Bronchial smooth muscle cell (primary cell): ENCODE data around the gene IP6K1. TPM values are rescaled to one million over a fixed set of nuclear protein-coding genes. Genes with fewer than 3 reads are reported as not detected.

Experiments
- total RNA-seq: library from RNA; depleted of rRNA; stranded (reverse); fragments of >200 nt; gene quantifications from 2 replicates; pipeline ENCODE4 v1.2.1, GENCODE V29; 2014

Gene IP6K1
- total RNA-seq: 23.2 and 31.9 TPM in 2 replicates

DNA sequence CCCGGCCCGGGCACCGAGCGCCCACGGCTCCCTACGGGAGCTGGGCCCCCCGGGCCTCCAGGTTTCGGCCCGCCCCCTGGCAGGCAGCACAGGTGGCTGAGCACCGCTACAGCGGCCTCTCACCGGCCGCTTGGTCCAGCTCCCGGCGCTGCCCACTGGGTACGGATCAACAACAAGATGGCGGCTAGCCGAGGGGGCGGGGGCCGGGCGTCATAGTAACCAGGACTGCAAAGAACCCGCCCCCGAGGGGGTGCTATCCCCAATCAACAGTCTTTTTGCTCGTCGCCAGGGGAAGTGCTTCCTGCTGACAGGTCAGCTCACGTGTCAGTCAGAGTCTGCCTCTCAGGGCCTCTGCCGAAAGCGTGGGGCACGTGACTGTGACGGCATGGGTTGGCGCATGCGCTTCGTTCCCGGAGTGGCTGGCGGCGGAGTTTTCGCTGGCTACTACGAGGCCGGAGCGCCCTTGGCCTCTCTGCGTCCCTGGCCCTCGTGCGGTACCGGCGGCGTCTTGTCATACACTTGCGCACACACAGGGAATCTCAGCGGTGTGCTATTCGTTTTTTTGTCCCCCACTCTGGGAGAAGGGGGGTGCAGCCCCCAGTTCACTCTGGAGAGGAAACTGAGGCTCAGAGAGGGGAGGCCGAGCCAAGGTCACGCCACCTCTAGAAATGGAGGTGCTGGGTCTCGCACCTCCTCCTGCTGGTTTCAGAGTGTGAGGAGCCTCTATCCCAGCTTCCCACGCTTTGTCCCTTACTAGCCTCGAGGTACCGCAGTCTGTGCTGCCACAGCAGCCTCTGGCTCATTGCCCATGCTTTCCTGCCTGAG lies at the start of gene IP6K1:
TSS of gene IP6K1 (minus strand) at position 186 of the 825 bp plus-strand sequence. CDS start 38,502 bp downstream, outside the sequence.

DNA sequence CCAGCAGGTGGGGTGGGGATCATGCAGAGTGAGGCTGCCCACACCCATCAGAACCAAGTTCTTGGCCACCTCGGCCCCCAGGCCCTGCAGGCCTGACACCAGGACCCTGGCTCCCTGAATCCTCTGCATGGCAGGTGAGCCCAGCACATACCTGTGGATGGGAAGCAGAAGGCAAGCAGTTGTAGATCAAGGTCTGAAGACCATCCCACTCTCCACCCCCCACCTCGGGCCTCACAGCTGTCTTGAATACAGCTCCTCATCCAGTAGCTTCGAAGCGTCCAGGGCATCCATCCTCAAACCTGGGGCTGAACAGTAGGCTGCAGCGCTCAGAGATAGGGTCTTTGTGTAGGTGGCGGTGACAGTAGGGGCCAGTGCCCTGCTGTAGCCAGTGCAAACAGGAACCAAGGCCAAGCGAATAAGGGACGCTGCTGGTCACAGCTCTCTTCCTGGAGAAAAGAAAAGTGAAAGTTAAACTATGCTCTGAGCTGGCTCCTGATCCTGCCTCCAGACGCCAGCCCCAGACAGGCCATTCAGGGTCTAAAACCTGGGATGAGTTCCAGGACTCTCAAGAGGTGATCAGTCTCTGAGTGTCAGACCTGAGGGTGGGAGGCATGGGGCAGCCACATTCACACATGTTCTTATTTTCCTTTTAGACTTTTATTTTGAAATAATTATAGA lies 27.3 kb upstream of the IP6K1 start, which contains the start of gene UBA7:
TSS of gene UBA7 (minus strand) at position 457 of the 678 bp plus-strand sequence. CDS start at position 291, 166 bp downstream.

DNA sequence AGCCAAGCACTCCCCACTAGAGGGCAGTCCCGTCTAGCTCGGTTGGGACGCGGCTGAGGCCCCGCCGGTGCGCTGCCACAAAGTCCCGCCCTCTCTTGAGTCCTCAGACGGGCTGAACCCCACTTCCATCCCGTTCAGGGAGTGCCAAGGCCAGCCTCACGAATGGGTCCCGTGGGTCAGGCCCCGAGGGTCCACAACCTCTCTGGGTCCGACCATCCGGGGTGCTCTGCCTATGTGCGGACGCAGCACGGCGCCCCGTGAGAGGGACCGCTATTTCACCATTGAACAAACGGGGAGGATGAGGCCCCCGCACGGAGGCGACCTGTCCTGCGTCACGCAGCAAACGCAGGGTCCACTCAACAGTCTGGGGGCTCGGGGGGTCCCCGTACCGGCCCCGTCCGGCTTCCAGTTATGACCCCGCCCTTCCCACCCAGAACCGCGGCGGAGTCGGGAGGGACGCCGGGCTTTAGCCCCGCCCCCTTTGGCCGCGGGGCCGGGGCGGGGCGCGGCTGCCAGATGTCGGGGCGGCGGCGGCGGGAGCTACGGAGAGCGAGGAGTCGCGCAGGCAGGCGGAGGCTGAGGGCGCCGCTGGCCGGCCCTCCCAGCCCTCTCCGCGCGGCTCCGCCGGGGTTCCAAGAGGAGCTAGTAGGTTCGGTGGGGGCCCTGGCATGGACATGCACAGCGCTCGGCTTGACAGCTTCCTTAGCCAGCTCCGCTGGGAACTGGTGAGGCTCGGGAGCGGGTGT lies 16.6 kb upstream of the IP6K1 start, which contains the start of gene INKA1:
TSS of gene INKA1 (plus strand) at position 543 of the 746 bp plus-strand sequence. CDS start at position 675, 132 bp downstream.

DNA sequence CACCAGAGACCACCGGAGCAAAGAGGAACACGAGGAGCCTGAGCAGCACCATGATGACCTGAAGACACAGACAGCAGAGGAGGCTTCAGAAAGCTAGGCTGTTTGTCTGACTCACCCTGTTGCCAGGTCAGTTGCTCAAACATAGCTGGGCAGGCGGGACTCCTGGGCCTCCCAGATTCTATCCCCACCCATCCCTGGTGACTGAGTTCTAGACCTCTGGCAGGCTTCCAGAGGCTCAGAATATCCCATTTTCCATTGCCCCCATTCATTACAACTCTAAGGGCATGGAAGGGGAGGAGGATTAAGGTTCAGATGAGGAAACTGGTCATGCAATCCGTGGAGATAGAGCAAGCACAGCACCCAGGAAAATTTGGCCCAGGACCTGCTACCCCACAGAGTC lies 13.4 kb upstream of the IP6K1 start, which contains the start of gene CDHR4:
TSS of gene CDHR4 (minus strand) at position 113 of the 400 bp plus-strand sequence. CDS start at position 52, 61 bp downstream.

DNA sequence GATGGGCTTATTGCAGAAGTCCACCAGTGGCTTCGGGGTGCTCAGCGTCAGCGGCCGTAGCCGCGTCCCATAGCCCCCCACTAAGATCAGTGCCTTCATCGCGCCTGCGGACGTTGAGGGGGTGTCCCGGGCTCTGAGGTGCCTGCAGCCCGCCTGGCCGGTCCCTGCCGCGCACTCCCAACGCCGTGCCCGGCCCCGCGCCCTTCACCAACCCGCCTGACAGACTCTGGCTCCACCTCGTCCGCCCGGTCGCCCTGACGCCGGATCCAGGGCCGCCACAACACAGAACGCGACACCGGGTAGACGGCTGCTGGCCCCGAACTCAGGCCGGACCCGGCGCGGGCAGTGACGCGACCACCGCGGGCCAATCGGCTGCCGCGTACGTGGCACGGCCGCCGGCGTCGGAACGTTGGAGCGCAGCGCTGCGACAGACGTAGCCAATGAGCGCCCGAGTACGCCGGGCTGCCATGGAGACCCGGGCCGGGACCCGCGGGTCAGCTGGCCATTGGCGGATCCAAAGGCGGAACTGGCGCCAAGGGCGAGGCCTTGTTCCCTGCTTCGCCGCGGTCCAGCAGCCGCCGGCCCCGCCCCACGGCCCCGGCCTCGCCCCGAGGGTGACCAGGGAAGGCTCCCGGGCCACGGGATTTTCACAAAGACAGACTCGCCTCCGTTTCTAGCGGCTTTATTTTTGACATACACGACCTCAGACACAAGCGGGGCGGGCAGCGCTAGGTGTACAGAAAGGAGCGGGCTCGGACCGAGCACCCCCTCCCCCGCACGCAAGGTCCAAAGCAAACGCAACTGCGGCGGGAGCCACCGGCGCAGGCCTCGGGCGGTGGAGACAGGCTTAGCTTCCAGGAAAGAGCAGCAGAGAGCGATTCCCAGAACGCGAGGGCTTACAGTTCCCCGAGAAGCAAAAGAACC lies 62.5 kb downstream of the IP6K1 start, which contains the start of gene GMPPB:
TSS of gene GMPPB (minus strand) at position 324 of the 924 bp plus-strand sequence. CDS start at position 99, 225 bp downstream.

DNA sequence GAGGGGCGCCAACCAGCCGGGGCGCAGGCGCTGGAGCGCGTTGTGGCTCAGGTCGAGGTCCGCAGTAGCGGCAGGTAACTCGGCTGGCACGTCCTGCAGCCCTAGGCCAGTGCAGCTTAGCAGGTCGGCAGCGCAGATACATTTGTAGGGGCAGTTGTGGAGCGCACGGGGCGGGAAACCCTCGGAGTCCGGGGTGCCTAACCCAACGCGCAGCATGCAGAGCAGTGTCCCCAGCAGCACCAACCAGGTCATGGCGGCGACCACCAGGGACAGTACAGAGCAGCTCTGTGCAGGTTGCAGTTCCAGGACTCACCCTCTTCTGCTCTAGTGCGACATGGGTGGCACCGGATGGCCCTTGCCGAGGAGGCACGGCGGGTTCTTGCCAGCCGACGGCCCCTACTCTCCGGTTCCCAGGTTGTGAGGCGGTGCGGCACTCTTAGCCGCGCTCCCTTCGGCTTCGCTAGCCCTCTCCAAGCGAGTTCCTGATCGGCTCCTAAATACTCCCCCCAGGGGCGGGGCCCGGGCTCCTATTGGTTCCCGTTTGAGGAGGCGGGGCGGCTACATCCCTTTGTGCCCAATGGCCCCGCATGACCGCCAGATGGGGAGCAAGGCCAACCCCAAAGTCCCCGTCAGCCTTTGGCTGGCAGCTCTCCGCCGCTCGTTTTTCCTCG lies 67.0 kb downstream of the IP6K1 start, which contains the start of gene AMIGO3:
TSS of gene AMIGO3 (minus strand) at position 471 of the 671 bp plus-strand sequence. CDS start at position 252, 219 bp downstream.

DNA sequence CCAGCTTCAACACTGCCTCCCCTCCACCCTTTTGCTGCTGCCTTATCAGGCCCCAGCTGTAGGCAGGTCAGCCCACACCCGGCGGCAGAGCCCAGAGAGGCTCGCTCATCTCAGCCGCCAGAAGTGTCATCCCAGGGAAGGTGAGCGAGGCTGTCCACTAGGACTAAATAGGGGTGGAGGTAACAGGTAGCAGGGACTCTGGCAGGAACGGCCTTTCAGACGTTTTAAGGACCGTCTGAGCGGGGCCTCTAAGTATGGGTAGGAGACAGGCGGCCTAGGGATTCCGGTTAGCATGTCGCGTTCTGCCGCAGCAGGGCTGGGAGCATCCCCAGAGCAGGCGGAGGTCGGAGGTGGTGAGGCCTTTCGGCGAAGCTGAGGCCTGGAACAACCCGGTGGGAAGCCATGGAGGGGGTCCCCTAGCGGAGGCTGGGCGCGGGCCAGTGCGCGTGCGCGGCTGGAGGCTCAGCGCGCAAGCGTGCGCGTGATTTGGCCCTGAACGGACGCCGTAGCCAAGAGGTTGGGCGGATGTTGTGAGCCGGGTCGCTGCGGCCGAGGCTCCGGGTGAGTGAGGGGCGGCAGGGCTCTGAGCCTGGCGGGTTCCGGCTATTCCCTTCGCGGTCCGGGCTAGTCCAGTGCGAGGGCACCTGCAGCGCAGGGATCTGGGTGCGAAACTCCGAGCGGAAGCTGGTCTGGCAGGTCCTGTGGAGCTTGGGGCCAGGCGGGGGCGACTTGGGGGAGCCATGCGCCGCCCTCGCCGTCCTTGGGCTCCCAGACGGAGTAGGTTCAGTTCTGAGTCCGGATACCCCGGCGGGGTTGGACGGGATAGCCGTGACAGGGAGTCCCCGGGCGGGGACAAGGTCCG lies 97.1 kb downstream of the IP6K1 start, which contains the start of the genes MST1 and RNF123:
TSS of gene MST1 (minus strand) at position 429 of the 862 bp plus-strand sequence. CDS start 783 bp downstream, outside the sequence.
TSS of gene RNF123 (plus strand) at position 512 of the 862 bp plus-strand sequence. CDS start 1,609 bp downstream, outside the sequence.

Other genes starting within 250 kb of the IP6K1 start
- under 0.01 TPM in 2 replicates for gene BSN, start 232.1 kb downstream of the IP6K1 start, total RNA-seq
- 103 and 115 TPM in 2 replicates for gene APEH, start 112.2 kb downstream of the IP6K1 start, total RNA-seq
- 8.3 and 9.9 TPM in 2 replicates for gene MST1, start 97.1 kb downstream of the IP6K1 start, total RNA-seq
- 18.8 and 22.7 TPM in 2 replicates for gene RNF123, start 97.0 kb downstream of the IP6K1 start, total RNA-seq
- under 0.01 and 0.34 TPM in 2 replicates for gene AMIGO3, start 66.9 kb downstream of the IP6K1 start, total RNA-seq
- gene GMPPB, start 62.6 kb downstream of the IP6K1 start, total RNA-seq: 16.5 and 25.4 TPM in 2 replicates
- gene CDHR4, start 13.3 kb upstream of the IP6K1 start, total RNA-seq: 0.16 and 0.43 TPM in 2 replicates
- gene INKA1, start 16.7 kb upstream of the IP6K1 start, total RNA-seq: 10.1 and 12.1 TPM in 2 replicates
- 53.9 and 64.4 TPM in 2 replicates for gene UBA7, start 27.4 kb upstream of the IP6K1 start, total RNA-seq
- 0.77 and 2.4 TPM in 2 replicates for gene TRAIP, start 70.0 kb upstream of the IP6K1 start, total RNA-seq
- not detected in 2 replicates for gene CAMKV, start 83.4 kb upstream of the IP6K1 start, total RNA-seq
- 0.32 and 0.86 TPM in 2 replicates for gene MST1R, start 117.3 kb upstream of the IP6K1 start, total RNA-seq
- 8.4 and 11.2 TPM in 2 replicates for gene MON1A, start 143.3 kb upstream of the IP6K1 start, total RNA-seq
- 32.7 and 43.5 TPM in 2 replicates for gene RBM6, start 153.6 kb upstream of the IP6K1 start, total RNA-seq